Stimulated activated CD8-positive, alpha-beta memory T cell treated with anti-CD3 and anti-CD28 coated beads, Interleukin-7, amount 100 ng/mL, for 24 hours (primary cell): ENCODE data around the gene ZMYM3.

ENCODE experiments used
- DNase-seq: peaks from one replicate; pipeline ENCODE4 v3.0.0-alpha.2; 2020; ENCODE audit warnings: low read depth

Gene ZMYM3

DNA sequence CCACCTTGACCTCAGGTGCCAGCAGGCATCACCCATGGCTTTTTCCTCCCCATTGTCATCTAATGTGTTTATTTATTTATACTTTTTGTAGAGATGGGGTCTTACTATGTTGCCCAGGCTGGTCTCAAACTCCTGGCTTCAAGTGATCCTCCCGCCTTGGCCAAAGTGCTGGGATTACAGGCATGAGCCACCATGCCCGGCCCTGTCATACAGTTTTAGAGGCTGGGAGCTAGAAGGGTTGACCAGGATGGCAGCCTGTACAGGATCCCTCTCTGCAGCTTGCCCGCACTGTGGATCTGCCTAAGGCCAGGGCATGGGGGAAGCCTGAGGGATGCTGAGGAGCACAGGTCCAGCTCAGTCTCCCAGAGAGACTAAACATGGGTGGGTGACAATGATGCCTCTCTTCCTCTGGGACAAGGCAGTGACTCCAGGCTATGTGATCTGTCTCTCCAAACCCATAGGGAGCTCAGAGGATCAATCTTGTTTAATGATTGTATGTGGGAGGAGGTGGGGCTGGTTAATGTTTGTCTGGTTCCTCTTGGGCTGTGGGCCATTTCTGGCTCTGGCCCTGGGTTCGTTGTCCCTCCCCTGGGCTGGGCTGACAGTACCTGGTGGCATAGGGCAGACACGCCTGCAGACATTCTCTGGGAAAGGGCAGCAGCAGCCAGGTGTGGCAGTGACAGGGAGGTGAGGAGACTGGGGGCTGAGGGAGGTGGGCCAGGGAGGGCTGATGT lies 39.2 kb downstream of the ZMYM3 start:
- no peak for DNase-seq

DNA sequence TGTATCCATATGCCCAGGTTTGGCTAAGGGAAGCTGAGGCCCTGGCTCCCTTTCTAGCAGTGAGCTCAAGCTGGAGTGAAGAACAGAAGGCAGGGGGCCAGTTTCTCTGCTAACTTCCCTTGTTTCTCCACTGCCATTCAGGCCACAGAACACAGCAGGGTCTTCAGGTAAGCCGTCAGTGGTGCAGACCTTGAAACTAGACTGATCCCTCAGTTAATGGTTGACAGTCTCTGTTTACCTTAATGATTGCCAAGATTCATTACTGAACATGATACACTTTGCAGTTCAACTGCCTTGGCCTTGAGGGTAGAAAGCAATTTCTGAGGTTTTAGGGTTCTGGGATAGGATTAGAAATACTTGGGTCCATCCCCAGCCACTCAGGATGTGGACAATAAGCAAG lies 39.8 kb downstream of the ZMYM3 start:
- no peak for DNase-seq

DNA sequence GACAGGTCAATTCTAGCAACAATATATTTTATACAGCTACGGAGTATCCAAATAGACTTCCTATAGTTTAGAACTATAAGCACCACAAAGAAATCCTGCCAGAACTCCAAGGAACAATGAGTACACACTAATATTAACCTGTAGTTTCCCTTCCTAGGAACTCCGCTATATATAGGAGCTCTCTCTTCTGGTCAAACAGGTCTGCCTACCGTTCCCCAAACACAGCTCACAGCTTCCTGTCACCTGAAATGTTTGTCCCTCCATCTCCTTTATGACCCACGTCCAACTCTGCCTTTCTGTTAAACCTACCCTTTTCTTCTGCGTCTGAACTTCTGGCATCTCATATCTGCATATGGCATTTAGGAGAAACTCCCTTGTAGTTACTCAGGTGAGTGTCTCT lies 41.4 kb downstream of the ZMYM3 start:
- DNase-seq: no peak

DNA sequence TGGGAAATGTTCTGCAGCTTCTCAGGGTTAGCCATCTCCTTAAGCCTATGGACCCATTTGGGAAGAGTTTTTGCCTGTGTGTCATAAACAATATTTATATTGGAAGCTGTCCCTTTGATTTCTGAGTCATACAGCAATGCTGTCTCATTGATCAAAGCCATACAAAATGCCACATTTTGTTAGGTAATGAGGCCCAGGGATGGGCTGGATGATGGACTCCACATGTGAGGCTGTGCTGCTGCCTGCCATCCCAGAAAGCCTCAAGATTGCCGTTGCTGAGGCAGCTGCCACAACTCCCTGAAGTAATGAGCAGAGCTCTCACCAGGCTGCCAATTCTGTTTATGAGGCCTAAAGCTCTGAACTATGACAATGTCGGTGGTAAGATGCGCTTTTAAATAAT lies 43.1 kb downstream of the ZMYM3 start:
- no peak for DNase-seq

DNA sequence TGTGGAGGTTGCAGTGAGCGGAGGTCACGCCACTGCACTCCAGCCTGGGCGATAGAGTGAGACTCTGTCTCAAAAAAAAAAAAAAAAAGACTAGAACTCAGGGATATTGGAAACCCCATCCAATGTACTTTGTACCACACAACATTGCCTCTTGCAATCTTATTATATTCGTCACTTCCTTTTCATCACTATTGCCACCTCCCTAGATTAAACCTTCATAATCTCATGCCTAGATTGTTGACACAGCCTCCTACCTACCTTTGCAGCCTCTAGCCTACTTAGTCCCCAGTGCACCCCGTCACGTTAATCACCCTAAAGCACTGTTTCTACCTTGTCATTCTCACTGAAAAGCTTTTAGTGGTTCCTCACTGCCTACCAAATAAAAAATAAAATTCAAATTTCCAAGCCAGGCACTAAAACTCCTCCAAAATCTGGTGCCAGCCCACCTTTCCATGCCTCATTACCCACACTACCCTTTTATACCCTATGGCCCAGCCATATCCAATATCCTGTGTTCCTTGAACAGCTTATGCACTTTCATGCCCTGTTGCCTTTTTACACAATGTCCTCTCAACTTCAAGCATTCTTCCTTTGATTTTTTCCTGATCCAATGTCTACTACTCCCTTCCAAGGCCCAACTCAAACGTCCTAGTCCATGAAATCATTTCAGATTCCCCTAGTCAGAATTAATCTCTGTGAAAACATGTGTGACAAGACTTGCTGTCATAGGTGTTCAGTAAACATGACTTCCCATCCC lies 54.5 kb downstream of the ZMYM3 start:
- DNase-seq: no peak

DNA sequence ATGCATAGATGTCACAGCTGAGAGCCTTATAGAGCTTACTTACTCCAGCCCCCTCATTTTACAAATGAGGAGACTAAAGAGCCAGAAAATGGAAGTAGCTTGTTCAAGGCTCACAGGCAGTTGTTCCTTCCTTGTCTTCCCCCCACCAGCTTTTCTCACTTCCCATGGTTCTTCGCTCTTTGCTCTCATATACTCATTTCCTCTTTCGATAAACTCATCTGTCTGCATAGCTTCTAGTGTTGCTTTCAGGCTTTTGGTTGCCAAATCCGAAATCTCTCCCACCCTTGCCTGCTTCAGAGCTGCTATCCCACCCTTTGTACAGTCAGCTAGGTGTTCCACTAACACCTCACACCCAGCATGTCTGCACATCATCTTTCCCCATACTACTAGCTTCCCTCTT lies 55.9 kb downstream of the ZMYM3 start:
- no peak for DNase-seq

DNA sequence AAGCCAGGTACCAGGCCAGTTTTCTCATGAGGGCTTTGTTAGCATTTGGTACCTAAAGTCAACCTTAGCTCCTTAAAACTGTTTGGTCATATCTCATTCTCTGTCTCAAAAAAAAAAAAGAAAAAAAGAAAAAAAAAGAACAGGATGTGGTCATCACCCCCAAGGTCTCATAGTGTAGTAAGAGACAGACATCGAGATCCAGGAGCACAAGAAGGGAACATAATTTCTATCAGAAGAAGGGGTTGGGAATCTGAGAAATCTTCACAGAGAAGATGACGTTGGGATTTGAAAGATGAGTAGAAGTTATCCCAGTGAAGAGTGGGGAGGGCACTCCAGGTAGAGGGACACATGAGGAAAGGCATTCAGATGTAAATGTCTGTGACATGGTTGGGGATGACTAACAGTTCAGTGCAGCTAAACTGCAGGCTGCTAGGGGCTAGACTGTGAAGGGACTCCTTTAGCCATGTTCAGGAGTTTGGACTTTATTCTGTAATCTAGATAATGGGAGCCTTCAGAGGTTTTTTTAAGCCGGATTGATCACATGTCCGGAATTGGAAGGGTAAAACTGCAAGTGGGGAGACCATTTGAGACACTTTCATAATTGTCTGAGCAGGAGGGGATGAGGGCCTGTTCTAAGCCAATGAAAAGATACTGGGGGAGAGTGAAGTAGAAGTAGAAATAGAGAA lies 57.8 kb downstream of the ZMYM3 start:
- no peak for DNase-seq

DNA sequence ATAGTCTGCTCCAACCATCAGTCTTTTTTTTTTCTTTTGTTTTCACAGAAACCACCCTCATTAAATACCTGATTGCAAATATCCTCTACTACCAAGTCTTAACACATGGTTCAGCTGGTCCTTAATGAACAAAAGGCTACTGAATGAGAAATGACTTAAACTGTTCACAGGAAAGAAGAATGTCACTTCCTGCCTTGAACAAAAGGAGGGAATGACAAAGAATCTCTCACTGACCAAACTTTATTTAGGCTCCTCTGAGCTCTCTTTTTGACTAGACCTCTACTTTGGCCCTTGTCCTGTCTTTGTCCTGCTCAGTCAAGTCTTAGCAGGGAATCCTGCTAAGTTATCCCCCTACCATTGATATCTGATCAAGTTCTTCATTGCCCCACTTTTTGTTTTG lies 62.7 kb downstream of the ZMYM3 start:
- no peak for DNase-seq
